Measurements from ENCODE around the gene NPTX2.

The NPTX2 gene

GRCh38 chr7:98627413-98627790, 10.3 kb downstream of the NPTX2 start:
- no peak for DNase-seq (ENCODE audit: low read depth)
- no peak for TF ChIP-seq CTCF (conservative IDR thresholded peaks at IDR 0.05; ENCODE audit: low read depth, low read length)

GRCh38 chr7:98628418-98628817, 11.3 kb downstream of the NPTX2 start:
- TF ChIP-seq CTCF (conservative IDR thresholded peaks at IDR 0.05; ENCODE audit: low read depth, low read length): no peak
- no peak for DNase-seq (ENCODE audit: low read depth)
- H3K4me3 ChIP-seq (ENCODE audit: low read depth, low read length): no peak overlapping the region

More at GRCh38 chr7:98627413-98627790, 10.3 kb downstream of the NPTX2 start:
- H3K4me3 ChIP-seq (ENCODE audit: low read depth, low read length): no peak overlapping the region

GRCh38 chr7:98629001-98629431, 11.9 kb downstream of the NPTX2 start:
- H3K4me3 ChIP-seq (ENCODE audit: low read depth, low read length): no peak overlapping the region
- no peak for TF ChIP-seq CTCF (conservative IDR thresholded peaks at IDR 0.05; ENCODE audit: low read depth, low read length)
- no peak for DNase-seq (ENCODE audit: low read depth)

GRCh38 chr7:98630149-98630548, 13.1 kb downstream of the NPTX2 start:
- no peak for TF ChIP-seq CTCF (conservative IDR thresholded peaks at IDR 0.05; ENCODE audit: low read depth, low read length)
- DNase-seq (ENCODE audit: low read depth): no peak
- H3K4me3 ChIP-seq (ENCODE audit: low read depth, low read length): no peak overlapping the region

- TF ChIP-seq CTCF (conservative IDR thresholded peaks at IDR 0.05; ENCODE audit: low read depth, low read length): no peak
- DNase-seq (ENCODE audit: low read depth): no peak
- H3K4me3 ChIP-seq (ENCODE audit: low read depth, low read length): no peak overlapping the region
These were observed 13.7 kb downstream of the NPTX2 start for GRCh38 chr7:98630770-98631169.

GRCh38 chr7:98638853-98639252, 21.8 kb downstream of the NPTX2 start:
- H3K4me3 ChIP-seq (ENCODE audit: low read depth, low read length): no peak overlapping the region
- no peak for DNase-seq (ENCODE audit: low read depth)
- TF ChIP-seq CTCF (conservative IDR thresholded peaks at IDR 0.05; ENCODE audit: low read depth, low read length): no peak

- no peak overlapping the region for H3K4me3 ChIP-seq (ENCODE audit: low read depth, low read length)
- no peak for TF ChIP-seq CTCF (conservative IDR thresholded peaks at IDR 0.05; ENCODE audit: low read depth, low read length)
- DNase-seq (ENCODE audit: low read depth): no peak
These were observed 23.3 kb downstream of the NPTX2 start for GRCh38 chr7:98640375-98640774.
